Panc1 (cell line): Measurements from ENCODE around the gene PPL. TPM values are rescaled to one million over a fixed set of nuclear protein-coding genes. Genes with fewer than 3 reads are reported as not detected.

Source experiments
- ATAC-seq: fragments of 200-7000 bp; cut with Tn5 transposase; 2 replicates; pipeline ENCODE4 v1.9.1; 2020; ENCODE audit warnings: mild to moderate bottlenecking, moderate library complexity
- BruUV-seq: library from RNA; stranded (reverse); fragments of 400-500 nt; replicated peaks from 2 replicates; lab custom pipeline; 2021; lab: Mats Ljungman, UMichigan
- CTCF ChIA-PET: fragments of 300-600 bp; sonication (Branson Sonifier 250); formaldehyde crosslinking; loops from one replicate; lab custom pipeline; 2022; ENCODE audit warnings: antibody characterized with exemption; lab: Charles Lee
- POLR2A ChIA-PET: fragments of 300-600 bp; sonication (Branson Sonifier 250); formaldehyde crosslinking; loops from one replicate; lab custom pipeline; 2022; ENCODE audit warnings: antibody characterized with exemption; lab: Charles Lee
- DNase-seq: peaks from one replicate; pipeline ENCODE4 v3.0.0-alpha.2; 2010; ENCODE audit warnings: low read depth, low spot score
- H3K27ac ChIP-seq: 2 replicates; pipeline ENCODE4 v1.5.1; 2011; ENCODE audit warnings: mild to moderate bottlenecking, low read length, inconsistent platforms
- H3K27me3 ChIP-seq: fragments of 200-500 bp; sonication (Bioruptor generic); 2 replicates; pipeline ENCODE4 v1.6.0; 2014; ENCODE audit warnings: low read length, inconsistent platforms; ENCODE audit not compliant: control insufficient read depth, insufficient read depth
- H3K36me3 ChIP-seq: fragments of 200-500 bp; sonication (Bioruptor generic); 2 replicates; pipeline ENCODE4 v1.5.1; 2014; ENCODE audit warnings: inconsistent platforms, mild to moderate bottlenecking, low read length, moderate library complexity; ENCODE audit not compliant: control insufficient read depth, insufficient read depth
- H3K4me1 ChIP-seq: 2 replicates; pipeline ENCODE4 v1.5.1; 2011; ENCODE audit warnings: inconsistent platforms, mild to moderate bottlenecking, low read length, moderate library complexity; ENCODE audit not compliant: control insufficient read depth, insufficient read depth
- H3K4me3 ChIP-seq, 2 experiments: 2 replicates each; pipeline ENCODE4 v1.5.1; 2011 to 2012; ENCODE audit warnings: low read depth in 2 of 2, low read length in 2 of 2, mild to moderate bottlenecking in 2 of 2, inconsistent platforms in 1 of 2, moderate library complexity in 1 of 2
- H3K9me3 ChIP-seq: fragments of 200-500 bp; sonication (Bioruptor generic); 2 replicates; pipeline ENCODE4 v1.5.1; 2014; ENCODE audit warnings: low read depth, mild to moderate bottlenecking, inconsistent platforms, low read length, moderate library complexity; ENCODE audit not compliant: control insufficient read depth, insufficient read depth
- POLR2AphosphoS5 ChIP-seq: IDR thresholded peaks from 2 replicates; pipeline ENCODE4 v1.6.1; 2012; ENCODE audit warnings: mild to moderate bottlenecking, low read depth, low read length, moderate library complexity
- SIN3A ChIP-seq: IDR thresholded peaks from 2 replicates; pipeline ENCODE4 v1.6.1; 2012; ENCODE audit warnings: low read depth, mild to moderate bottlenecking, low read length, moderate library complexity, borderline replicate concordance; ENCODE audit not compliant: insufficient read depth
- TCF7L2 ChIP-seq: IDR thresholded peaks from 2 replicates; pipeline ENCODE4 v1.6.1; 2011; ENCODE audit warnings: mild to moderate bottlenecking, low read depth, low read length, inconsistent platforms
- in situ Hi-C: cut with HindIII; loops from 2 replicates; pipeline ENCODE4 v1.10.0; 2016; ENCODE audit warnings: low sequenced_read_pairs, low pct_unique_long_range_greater_than_20kb
- intact Hi-C: fragments of 100-400 bp; cut with micrococcal nuclease; formaldehyde crosslinking; loops from one replicate; pipeline ENCODE4 v1.10.0; 2022; ENCODE audit not compliant: unreplicated experiment
- total RNA-seq: library from RNA; stranded (reverse); gene quantifications from one replicate; pipeline ENCODE4 v1.2.1, GENCODE V29; 2021; ENCODE audit not compliant: unreplicated experiment
- TF ChIP-seq, protein P1 (sequence below), 2 experiments: IDR thresholded peaks; 2 replicates each; pipeline ENCODE4 v1.6.1; 2011 to 2012; ENCODE audit warnings: low read depth in 2 of 2, control low read depth in 1 of 2, low read length in 1 of 2, mild to moderate bottlenecking in 1 of 2, moderate library complexity in 1 of 2; ENCODE audit not compliant: insufficient read depth in 1 of 2
- TF ChIP-seq, protein P2 (sequence below): fragments of 450-650 bp; IDR thresholded peaks from 2 replicates; pipeline ENCODE4 v1.5.1; 2017; ENCODE audit warnings: mild to moderate bottlenecking

The PPL gene
- total RNA-seq, 1 experiment from 2014 or later, result 89.4 TPM

- intact Hi-C loops, result no loop called here
- no peaks in the 10 kb centered on the region for H3K9me3 ChIP-seq
- ChIA-PET CTCF (no interaction called here), POLR2A (no interaction called here)
- H3K4me1 ChIP-seq, result peaks cover 73% of the 10 kb centered on the region
- in situ Hi-C loops, result no loop called here
- DNase-seq (no peak), ATAC-seq (no peak)
- TF ChIP-seq SIN3A (no peak), TCF7L2 (no peak)
- no peaks in the 10 kb centered on the region for H3K36me3 ChIP-seq
- no TSS peak for BruUV-seq
- no peak overlapping the region for H3K4me3 ChIP-seq
- no peaks in the 10 kb centered on the region for H3K27me3 ChIP-seq
- peak overlapping the region; percentile 71 for H3K27ac ChIP-seq
These were observed 10.0 kb upstream of the PPL start for GRCh38 chr16:4946917-4947316.

- ATAC-seq (peak; percentile 50), DNase-seq (no peak)
- in situ Hi-C loops, result no loop called here
- BruUV-seq, result no TSS peak
- H3K4me1 ChIP-seq, result peaks cover 74% of the 10 kb centered on the region
- TF ChIP-seq POLR2AphosphoS5, result peak; percentile 43; the same call in 1 of the 2 replicates
- no peak for TF ChIP-seq SIN3A
- no peaks in the 10 kb centered on the region for H3K9me3 ChIP-seq
- POLR2A ChIA-PET, result interaction anchor here (0.6 kb wide), 1 partner anchor 88 kb away, joined by 5 read pairs; the partner anchor contains the start of gene NAGPA
- no peaks in the 10 kb centered on the region for H3K27me3 ChIP-seq
- H3K4me3 ChIP-seq, result no peak overlapping the region
- intact Hi-C loops, result no loop called here
- CTCF ChIA-PET, result no interaction called here
- H3K36me3 ChIP-seq, result no peaks in the 10 kb centered on the region
- H3K27ac ChIP-seq, result peak overlapping the region; percentile 94
These were observed 8.9 kb upstream of the PPL start for GRCh38 chr16:4945560-4946502.

DNA sequence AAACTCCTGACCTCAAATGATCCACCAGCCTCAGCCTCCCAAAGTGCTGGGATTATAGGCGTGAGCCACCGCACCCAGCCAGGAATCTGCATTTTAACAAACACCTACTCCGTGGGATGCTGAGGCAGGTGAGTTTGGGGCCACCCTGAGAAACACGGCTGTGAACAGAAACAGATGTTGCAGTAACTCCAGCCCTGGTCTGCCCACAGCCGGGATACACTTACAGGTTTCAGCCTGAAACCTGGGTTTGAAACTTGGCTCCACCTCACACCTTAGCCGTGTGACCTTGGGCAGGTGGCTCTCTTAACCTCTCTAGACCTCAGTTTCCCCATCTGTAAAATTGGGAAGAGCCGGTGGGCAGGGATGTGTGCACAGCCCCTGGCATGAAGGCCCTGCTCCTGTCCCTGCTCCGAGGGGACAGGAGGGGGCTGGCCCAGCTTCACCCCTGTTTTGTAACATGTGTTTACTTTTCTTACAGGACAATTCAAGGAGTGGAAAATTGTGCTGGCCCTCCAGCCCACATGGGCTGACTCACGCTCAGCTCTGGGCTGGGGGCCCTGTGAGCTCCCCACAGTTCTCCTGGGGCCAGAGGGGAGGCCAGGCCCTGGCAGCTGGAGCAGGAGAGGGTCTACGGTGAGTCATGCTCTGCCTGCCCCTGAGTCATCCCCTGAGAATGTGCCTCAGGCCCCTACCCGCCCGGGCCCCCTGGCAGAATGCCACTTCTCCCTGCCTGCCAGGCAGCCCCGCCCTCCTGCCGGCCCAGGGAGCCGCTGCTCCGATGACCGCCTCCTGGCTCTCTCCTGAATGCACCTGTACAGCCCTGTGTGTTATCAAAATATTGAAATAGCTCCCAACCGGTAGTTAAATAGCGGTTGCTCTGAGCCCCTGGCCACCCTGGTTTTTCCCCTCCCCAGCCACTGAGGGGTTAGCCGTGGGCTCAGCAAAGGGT is 7.7 kb upstream of the PPL start:
- BruUV-seq, result no TSS peak
- DNase-seq (peak; percentile 84), ATAC-seq (peak; percentile 88)
- CTCF ChIA-PET, result no interaction called here
- in situ Hi-C loops, result no loop called here
- no peaks in the 10 kb centered on the region for H3K27me3 ChIP-seq
- peaks cover 76% of the 10 kb centered on the region for H3K4me1 ChIP-seq
- TF ChIP-seq SIN3A (peak; percentile 69; the same call in 1 of the 2 replicates), TCF7L2 (0 out of 2 replicates have a peak, but pooled peaks have one; percentile 16), POLR2AphosphoS5 (peak; percentile 86)
- TF ChIP-seq, protein P1, sequence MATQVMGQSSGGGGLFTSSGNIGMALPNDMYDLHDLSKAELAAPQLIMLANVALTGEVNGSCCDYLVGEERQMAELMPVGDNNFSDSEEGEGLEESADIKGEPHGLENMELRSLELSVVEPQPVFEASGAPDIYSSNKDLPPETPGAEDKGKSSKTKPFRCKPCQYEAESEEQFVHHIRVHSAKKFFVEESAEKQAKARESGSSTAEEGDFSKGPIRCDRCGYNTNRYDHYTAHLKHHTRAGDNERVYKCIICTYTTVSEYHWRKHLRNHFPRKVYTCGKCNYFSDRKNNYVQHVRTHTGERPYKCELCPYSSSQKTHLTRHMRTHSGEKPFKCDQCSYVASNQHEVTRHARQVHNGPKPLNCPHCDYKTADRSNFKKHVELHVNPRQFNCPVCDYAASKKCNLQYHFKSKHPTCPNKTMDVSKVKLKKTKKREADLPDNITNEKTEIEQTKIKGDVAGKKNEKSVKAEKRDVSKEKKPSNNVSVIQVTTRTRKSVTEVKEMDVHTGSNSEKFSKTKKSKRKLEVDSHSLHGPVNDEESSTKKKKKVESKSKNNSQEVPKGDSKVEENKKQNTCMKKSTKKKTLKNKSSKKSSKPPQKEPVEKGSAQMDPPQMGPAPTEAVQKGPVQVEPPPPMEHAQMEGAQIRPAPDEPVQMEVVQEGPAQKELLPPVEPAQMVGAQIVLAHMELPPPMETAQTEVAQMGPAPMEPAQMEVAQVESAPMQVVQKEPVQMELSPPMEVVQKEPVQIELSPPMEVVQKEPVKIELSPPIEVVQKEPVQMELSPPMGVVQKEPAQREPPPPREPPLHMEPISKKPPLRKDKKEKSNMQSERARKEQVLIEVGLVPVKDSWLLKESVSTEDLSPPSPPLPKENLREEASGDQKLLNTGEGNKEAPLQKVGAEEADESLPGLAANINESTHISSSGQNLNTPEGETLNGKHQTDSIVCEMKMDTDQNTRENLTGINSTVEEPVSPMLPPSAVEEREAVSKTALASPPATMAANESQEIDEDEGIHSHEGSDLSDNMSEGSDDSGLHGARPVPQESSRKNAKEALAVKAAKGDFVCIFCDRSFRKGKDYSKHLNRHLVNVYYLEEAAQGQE (IDR thresholded peaks at IDR 0.05; ENCODE audit: insufficient read depth in 1 of 2, low read depth in 2 of 2, low read length in 1 of 2), result 0 out of 4 replicates have a peak, but pooled peaks of 1 of the 2 experiments have one; percentile 17
- TF ChIP-seq, protein P2, sequence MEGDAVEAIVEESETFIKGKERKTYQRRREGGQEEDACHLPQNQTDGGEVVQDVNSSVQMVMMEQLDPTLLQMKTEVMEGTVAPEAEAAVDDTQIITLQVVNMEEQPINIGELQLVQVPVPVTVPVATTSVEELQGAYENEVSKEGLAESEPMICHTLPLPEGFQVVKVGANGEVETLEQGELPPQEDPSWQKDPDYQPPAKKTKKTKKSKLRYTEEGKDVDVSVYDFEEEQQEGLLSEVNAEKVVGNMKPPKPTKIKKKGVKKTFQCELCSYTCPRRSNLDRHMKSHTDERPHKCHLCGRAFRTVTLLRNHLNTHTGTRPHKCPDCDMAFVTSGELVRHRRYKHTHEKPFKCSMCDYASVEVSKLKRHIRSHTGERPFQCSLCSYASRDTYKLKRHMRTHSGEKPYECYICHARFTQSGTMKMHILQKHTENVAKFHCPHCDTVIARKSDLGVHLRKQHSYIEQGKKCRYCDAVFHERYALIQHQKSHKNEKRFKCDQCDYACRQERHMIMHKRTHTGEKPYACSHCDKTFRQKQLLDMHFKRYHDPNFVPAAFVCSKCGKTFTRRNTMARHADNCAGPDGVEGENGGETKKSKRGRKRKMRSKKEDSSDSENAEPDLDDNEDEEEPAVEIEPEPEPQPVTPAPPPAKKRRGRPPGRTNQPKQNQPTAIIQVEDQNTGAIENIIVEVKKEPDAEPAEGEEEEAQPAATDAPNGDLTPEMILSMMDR, result no peak
- no peaks in the 10 kb centered on the region for H3K36me3 ChIP-seq
- intact Hi-C loops, result no loop called here
- H3K27ac ChIP-seq, result peak overlapping the region; percentile 94
- H3K9me3 ChIP-seq, result no peaks in the 10 kb centered on the region
- POLR2A ChIA-PET, result interaction anchor here (0.6 to 0.7 kb wide), 2 partner anchors 89 to 826 kb away, joined by 3 to 5 read pairs; partner anchors contain the start of gene NAGPA
- peak overlapping the region in 1 of 2 experiments; percentile 15; a peak in 2 of 4 replicates for H3K4me3 ChIP-seq
